ENCODE data around the gene PPP5C. TPM values are rescaled to one million over a fixed set of nuclear protein-coding genes. Genes with fewer than 3 reads are reported as not detected.
"Not testable (repeated sequence)": the region's sequence is repeated elsewhere in the genome, so short reads cannot be mapped to it uniquely, and the experiment has no call there.

Gene PPP5C
- total and polyA plus RNA-seq, 2 of the 13 experiments (the other 11 are each of a cell fraction or from before 2014, with no cell fraction given): 41.6 to 67.9 TPM

- TF ChIP-seq MTERF4 (CRISPR knock-in tag; IDR thresholded peaks at IDR 0.05) (no peak), ATRX (CRISPR knock-in tag; IDR thresholded peaks at IDR 0.05; ENCODE audit: borderline replicate concordance) (no peak), ZMYM2 (CRISPR knock-in tag; IDR thresholded peaks at IDR 0.05) (no peak), MED8 (CRISPR knock-in tag; IDR thresholded peaks at IDR 0.05; ENCODE audit: insufficient replicate concordance) (no peak), ZFP91 (CRISPR knock-in tag; IDR thresholded peaks at IDR 0.05; ENCODE audit: borderline replicate concordance) (no peak), XRCC5 (optimal IDR thresholded peaks at IDR 0.05; ENCODE audit: low read length) (no peak), MEF2D (CRISPR knock-in tag; IDR thresholded peaks at IDR 0.05) (no peak), FOXK2 (IDR thresholded peaks at IDR 0.05) (no peak)
Observed at GRCh38 chr19:46321653-46322052, 25.2 kb upstream of the PPP5C start (continued).

- H3K4me3 ChIP-seq (replicated peaks in 1 of 3; ENCODE audit: insufficient read depth in 1 of 3, low read depth in 2 of 3, low read length in 3 of 3); CTCF ChIA-PET (ENCODE audit: low intra/inter-chr PET ratio, low total read pairs); FAIRE-seq; H4K20me1 ChIP-seq (ENCODE audit: insufficient read depth, low read length); BruUV-seq (replicated peaks); POLR2A ChIA-PET; H3K79me2 ChIP-seq (ENCODE audit: insufficient read depth, low read length); H3K4me2 ChIP-seq (ENCODE audit: low read depth, low read length); DNase-seq (ENCODE audit: low spot score); ATAC-seq; intact Hi-C loops (cut with micrococcal nuclease; ENCODE audit: unreplicated experiment); H2AFZ ChIP-seq (ENCODE audit: low read length); H3K27ac ChIP-seq (ENCODE audit: extremely low read length, insufficient read depth, low read length); in situ Hi-C loops (cut with HindIII; ENCODE audit: extremely low pct_ligation_motif_present, low pct_unique_long_range_greater_than_20kb); H3K27me3 ChIP-seq (ENCODE audit: control insufficient read depth in 1 of 2, insufficient read depth in 2 of 2, low read length in 2 of 2); H3K9ac ChIP-seq (ENCODE audit: insufficient read depth, low read depth, low read length); H3K4me1 ChIP-seq (ENCODE audit: insufficient read depth, low read length); H3K36me3 ChIP-seq (replicated peaks in 1 of 2; ENCODE audit: control insufficient read depth in 1 of 2, insufficient read depth in 2 of 2, low read length in 2 of 2): not testable (repeated sequence)
- WGBS (ENCODE audit: low lambda C conversion rate): 85% methylated on average over 9 of the region's 9 CpGs
- H3K9me3 ChIP-seq (ENCODE audit: low read length): peaks cover 20% of the 10 kb centered on the region
Observed at GRCh38 chr19:46323227-46323626, 23.7 kb upstream of the PPP5C start.
